Neural cell (in vitro differentiated cells): ENCODE measurements around the gene URB2.

Source experiments
- MXI1 ChIP-seq: fragments of 450-650 bp; conservative IDR thresholded peaks from 2 replicates; pipeline ENCODE4 v1.6.1; 2014; ENCODE audit warnings: antibody characterized with exemption, mild to moderate bottlenecking; ENCODE audit not compliant: poor library complexity, severe bottlenecking
- TF ChIP-seq, protein P1 (sequence below): fragments of 450-650 bp; IDR thresholded peaks from 2 replicates; pipeline ENCODE4 v1.5.1; 2014; ENCODE audit warnings: antibody characterized with exemption, mild to moderate bottlenecking, moderate library complexity; ENCODE audit not compliant: poor library complexity, severe bottlenecking

DNA sequence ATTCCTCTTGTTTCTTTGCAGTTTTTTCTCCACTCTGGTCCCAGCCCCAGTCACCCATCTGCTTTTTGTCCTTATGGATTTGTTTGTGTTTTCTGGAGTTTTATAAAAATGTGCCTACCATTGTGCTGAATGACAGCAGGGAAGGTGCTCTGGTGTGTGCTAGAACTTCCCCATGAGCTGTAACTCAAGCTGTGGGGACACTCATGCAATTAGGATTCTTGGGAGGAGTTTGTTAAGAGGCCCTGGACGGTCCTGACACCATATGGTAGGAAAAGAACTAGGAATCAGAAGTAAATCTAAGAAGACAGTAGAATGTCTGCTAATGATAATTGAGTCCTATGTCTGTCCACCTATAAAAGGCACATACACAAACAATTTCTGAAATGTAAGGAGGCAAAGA lies 27.4 kb downstream of the URB2 start:
- TF ChIP-seq, protein P1, sequence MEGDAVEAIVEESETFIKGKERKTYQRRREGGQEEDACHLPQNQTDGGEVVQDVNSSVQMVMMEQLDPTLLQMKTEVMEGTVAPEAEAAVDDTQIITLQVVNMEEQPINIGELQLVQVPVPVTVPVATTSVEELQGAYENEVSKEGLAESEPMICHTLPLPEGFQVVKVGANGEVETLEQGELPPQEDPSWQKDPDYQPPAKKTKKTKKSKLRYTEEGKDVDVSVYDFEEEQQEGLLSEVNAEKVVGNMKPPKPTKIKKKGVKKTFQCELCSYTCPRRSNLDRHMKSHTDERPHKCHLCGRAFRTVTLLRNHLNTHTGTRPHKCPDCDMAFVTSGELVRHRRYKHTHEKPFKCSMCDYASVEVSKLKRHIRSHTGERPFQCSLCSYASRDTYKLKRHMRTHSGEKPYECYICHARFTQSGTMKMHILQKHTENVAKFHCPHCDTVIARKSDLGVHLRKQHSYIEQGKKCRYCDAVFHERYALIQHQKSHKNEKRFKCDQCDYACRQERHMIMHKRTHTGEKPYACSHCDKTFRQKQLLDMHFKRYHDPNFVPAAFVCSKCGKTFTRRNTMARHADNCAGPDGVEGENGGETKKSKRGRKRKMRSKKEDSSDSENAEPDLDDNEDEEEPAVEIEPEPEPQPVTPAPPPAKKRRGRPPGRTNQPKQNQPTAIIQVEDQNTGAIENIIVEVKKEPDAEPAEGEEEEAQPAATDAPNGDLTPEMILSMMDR = no peak
- TF ChIP-seq MXI1 = no peak
